BE2C (cell line): ENCODE data around the gene USP10.
A peak's percentile ranks its signal among the peaks of the same experiment; 100 is the strongest.

Source experiments
- DNase-seq: peaks from one replicate; pipeline ENCODE4 v3.0.0-alpha.2; 2020
- H3K27me3 ChIP-seq: fragments of 250-450 bp; sonication (Bioruptor Pico); 2 replicates; pipeline ENCODE4 v1.5.1; 2020; ENCODE audit warnings: mild to moderate bottlenecking
- H3K36me3 ChIP-seq: fragments of 250-450 bp; sonication (Bioruptor Pico); 2 replicates; pipeline ENCODE4 v1.5.1; 2020; ENCODE audit warnings: mild to moderate bottlenecking
- H3K4me1 ChIP-seq: fragments of 250-450 bp; sonication (Bioruptor Pico); 2 replicates; pipeline ENCODE4 v1.5.1; 2020
- H3K4me3 ChIP-seq: 2 replicates; pipeline ENCODE4 v1.5.1; 2011; ENCODE audit warnings: low read depth, low read length
- H3K9me3 ChIP-seq: fragments of 250-450 bp; sonication (Bioruptor Pico); 2 replicates; pipeline ENCODE4 v1.5.1; 2020
- CTCF ChIP-seq: IDR thresholded peaks from 2 replicates; pipeline ENCODE4 v1.5.1; 2012; ENCODE audit warnings: mild to moderate bottlenecking, low read depth, low read length

USP10 gene

GRCh38 chr16:84823926-84824325, 124.1 kb downstream of the USP10 start:
- DNase-seq, result no peak
- Histone ChIP-seq H3K9me3 (no peaks in the 10 kb centered on the region), H3K36me3 (no peaks in the 10 kb centered on the region), H3K4me3 (no peak overlapping the region), H3K27me3 (no peaks in the 10 kb centered on the region), H3K4me1 (peaks cover 16% of the 10 kb centered on the region)
- no peak for TF ChIP-seq CTCF

GRCh38 chr16:84825896-84826557, 126.2 kb downstream of the USP10 start:
- TF ChIP-seq CTCF, result no peak
- H3K4me3 ChIP-seq, result no peak overlapping the region
- no peaks in the 10 kb centered on the region for H3K36me3 ChIP-seq
- H3K9me3 ChIP-seq, result no peaks in the 10 kb centered on the region
- H3K27me3 ChIP-seq, result no peaks in the 10 kb centered on the region
- peaks cover 12% of the 10 kb centered on the region for H3K4me1 ChIP-seq
- no peak for DNase-seq

- Histone ChIP-seq H3K27me3 (no peaks in the 10 kb centered on the region), H3K36me3 (no peaks in the 10 kb centered on the region), H3K4me1 (peaks cover 12% of the 10 kb centered on the region), H3K4me3 (no peak overlapping the region), H3K9me3 (no peaks in the 10 kb centered on the region)
- TF ChIP-seq CTCF, result no peak
- DNase-seq, result peak; percentile 65
Measured at GRCh38 chr16:84826558-84826941, 126.8 kb downstream of the USP10 start.

- Histone ChIP-seq H3K36me3 (no peaks in the 10 kb centered on the region), H3K9me3 (no peaks in the 10 kb centered on the region), H3K4me3 (peak overlapping the region; percentile 6; the same call in 1 of the 2 replicates), H3K27me3 (no peaks in the 10 kb centered on the region), H3K4me1 (peaks cover 12% of the 10 kb centered on the region)
- peak; percentile 9; the same call in 1 of the 2 replicates for TF ChIP-seq CTCF
- peak; percentile 87 for DNase-seq
Measured at GRCh38 chr16:84827131-84827574, 127.4 kb downstream of the USP10 start.

GRCh38 chr16:84827897-84828296, 128.1 kb downstream of the USP10 start:
- no peaks in the 10 kb centered on the region for H3K27me3 ChIP-seq
- DNase-seq, result no peak
- H3K4me1 ChIP-seq, result peaks cover 12% of the 10 kb centered on the region
- H3K4me3 ChIP-seq, result no peak overlapping the region
- no peaks in the 10 kb centered on the region; the same call in 1 of the 2 replicates for H3K9me3 ChIP-seq
- TF ChIP-seq CTCF, result no peak
- no peaks in the 10 kb centered on the region for H3K36me3 ChIP-seq

GRCh38 chr16:84828322-84828721, 128.5 kb downstream of the USP10 start:
- no peak for TF ChIP-seq CTCF
- no peaks in the 10 kb centered on the region; the same call in 1 of the 2 replicates for H3K9me3 ChIP-seq
- no peaks in the 10 kb centered on the region for H3K36me3 ChIP-seq
- H3K27me3 ChIP-seq, result no peaks in the 10 kb centered on the region
- peaks cover 12% of the 10 kb centered on the region for H3K4me1 ChIP-seq
- DNase-seq, result no peak
- H3K4me3 ChIP-seq, result no peak overlapping the region
